Omental fat pad (tissue), 4 donors: ENCODE data around the gene NLGN1. TPM values are rescaled to one million over a fixed set of nuclear protein-coding genes. Genes with fewer than 3 reads are reported as not detected.

Experiments
- ATAC-seq: fragments of 150-250 bp; one replicate; pipeline ENCODE4 v1.9.1; 2016; ENCODE audit warnings: mild to moderate bottlenecking, moderate library complexity; ENCODE audit not compliant: low FRiP score
- DNase-seq: peaks from one replicate; pipeline ENCODE4 v3.0.0-alpha.2; 2019; ENCODE audit warnings: low spot score
- CTCF ChIP-seq, 3 donors: fragments of 450-650 bp; IDR thresholded peaks; one replicate each; pipeline ENCODE4 v1.5.1; 2016 to 2017; ENCODE audit warnings: antibody characterized with exemption in 3 of 3, mild to moderate bottlenecking in 3 of 3, moderate library complexity in 2 of 3
- total RNA-seq, 4 donors: library from RNA; depleted of rRNA; stranded (reverse); fragments of >200 nt; gene quantifications; one replicate each; pipeline ENCODE4 v1.1.0, GENCODE V29; 2016

Gene NLGN1
- total RNA-seq, 4 donors from 2014 or later, result 5.3 to 17.4 (median 12.5) TPM

- no peak for TF ChIP-seq CTCF (IDR thresholded peaks at IDR 0.05)
- no peak for DNase-seq
- no peak for ATAC-seq
Observed at GRCh38 chr3:173584093-173584837, 186.7 kb downstream of the NLGN1 start.

GRCh38 chr3:173584838-173585831 is 187.6 kb downstream of the NLGN1 start:
- TF ChIP-seq CTCF (IDR thresholded peaks at IDR 0.05), result no peak
- ATAC-seq (no peak), DNase-seq (no peak)

- DNase-seq (no peak), ATAC-seq (no peak)
- TF ChIP-seq CTCF (IDR thresholded peaks at IDR 0.05), result no peak
Observed at GRCh38 chr3:173586166-173586565, 188.6 kb downstream of the NLGN1 start.

DNA sequence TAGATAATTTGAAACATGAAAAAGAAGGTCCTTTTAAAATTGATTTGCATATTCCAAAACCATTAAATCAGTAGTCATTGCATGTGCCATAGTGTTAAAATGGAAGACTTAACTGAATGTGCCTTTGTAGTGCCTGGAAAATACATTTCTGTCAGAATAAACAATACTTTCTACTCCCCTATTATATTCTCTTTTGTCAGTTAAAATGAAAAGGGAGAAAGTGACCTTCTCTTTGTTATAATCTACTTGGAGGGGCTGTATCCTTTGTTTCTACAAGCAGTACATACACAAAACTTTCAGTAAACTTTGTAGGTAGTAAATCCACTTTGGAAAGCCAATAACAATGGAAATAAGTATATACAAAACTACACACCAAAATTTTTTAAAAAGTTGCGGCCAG is 189.5 kb downstream of the NLGN1 start:
- no peak for TF ChIP-seq CTCF (IDR thresholded peaks at IDR 0.05)
- no peak for ATAC-seq
- no peak for DNase-seq

GRCh38 chr3:173588556-173588955 is 191.0 kb downstream of the NLGN1 start:
- ATAC-seq (no peak), DNase-seq (no peak)
- TF ChIP-seq CTCF (IDR thresholded peaks at IDR 0.05), result no peak

GRCh38 chr3:173589116-173589515 is 191.6 kb downstream of the NLGN1 start:
- ATAC-seq (no peak), DNase-seq (no peak)
- no peak for TF ChIP-seq CTCF (IDR thresholded peaks at IDR 0.05)
